ENCODE results near the gene ATP6V1G1.

ATP6V1G1 gene

GRCh38 chr9:114633438-114634089 is 46.0 kb downstream of the ATP6V1G1 start:
- no peak for TF ChIP-seq CTCF (IDR thresholded peaks at IDR 0.05; ENCODE audit: insufficient read depth, low read depth, low read length, missing control alignments)
- no peak overlapping the region for H3K4me3 ChIP-seq (ENCODE audit: low read depth, low read length)
- no peak for DNase-seq (ENCODE audit: low read depth)

- DNase-seq (ENCODE audit: low read depth): no peak
- TF ChIP-seq CTCF (IDR thresholded peaks at IDR 0.05; ENCODE audit: insufficient read depth, low read depth, low read length, missing control alignments): no peak
Measured at GRCh38 chr9:114634387-114634786, 46.8 kb downstream of the ATP6V1G1 start.

GRCh38 chr9:114638404-114638803 is 50.8 kb downstream of the ATP6V1G1 start:
- H3K4me3 ChIP-seq (ENCODE audit: low read depth, low read length): no peak overlapping the region
- DNase-seq (ENCODE audit: low read depth): no peak
- TF ChIP-seq CTCF (IDR thresholded peaks at IDR 0.05; ENCODE audit: insufficient read depth, low read depth, low read length, missing control alignments): no peak

More at GRCh38 chr9:114634387-114634786, 46.8 kb downstream of the ATP6V1G1 start:
- no peak overlapping the region for H3K4me3 ChIP-seq (ENCODE audit: low read depth, low read length)

- H3K4me3 ChIP-seq (ENCODE audit: low read depth, low read length): no peak overlapping the region
- TF ChIP-seq CTCF (IDR thresholded peaks at IDR 0.05; ENCODE audit: insufficient read depth, low read depth, low read length, missing control alignments): no peak
- no peak for DNase-seq (ENCODE audit: low read depth)
Measured at GRCh38 chr9:114641967-114642366, 54.4 kb downstream of the ATP6V1G1 start.

GRCh38 chr9:114643001-114643400 is 55.4 kb downstream of the ATP6V1G1 start:
- no peak for TF ChIP-seq CTCF (IDR thresholded peaks at IDR 0.05; ENCODE audit: insufficient read depth, low read depth, low read length, missing control alignments)
- no peak for DNase-seq (ENCODE audit: low read depth)
- H3K4me3 ChIP-seq (ENCODE audit: low read depth, low read length): no peak overlapping the region

GRCh38 chr9:114643896-114644295 is 56.3 kb downstream of the ATP6V1G1 start:
- no peak overlapping the region for H3K4me3 ChIP-seq (ENCODE audit: low read depth, low read length)
- no peak for TF ChIP-seq CTCF (IDR thresholded peaks at IDR 0.05; ENCODE audit: insufficient read depth, low read depth, low read length, missing control alignments)
- no peak for DNase-seq (ENCODE audit: low read depth)
